ENCODE results near the gene AAK1.

AAK1 gene

DNA sequence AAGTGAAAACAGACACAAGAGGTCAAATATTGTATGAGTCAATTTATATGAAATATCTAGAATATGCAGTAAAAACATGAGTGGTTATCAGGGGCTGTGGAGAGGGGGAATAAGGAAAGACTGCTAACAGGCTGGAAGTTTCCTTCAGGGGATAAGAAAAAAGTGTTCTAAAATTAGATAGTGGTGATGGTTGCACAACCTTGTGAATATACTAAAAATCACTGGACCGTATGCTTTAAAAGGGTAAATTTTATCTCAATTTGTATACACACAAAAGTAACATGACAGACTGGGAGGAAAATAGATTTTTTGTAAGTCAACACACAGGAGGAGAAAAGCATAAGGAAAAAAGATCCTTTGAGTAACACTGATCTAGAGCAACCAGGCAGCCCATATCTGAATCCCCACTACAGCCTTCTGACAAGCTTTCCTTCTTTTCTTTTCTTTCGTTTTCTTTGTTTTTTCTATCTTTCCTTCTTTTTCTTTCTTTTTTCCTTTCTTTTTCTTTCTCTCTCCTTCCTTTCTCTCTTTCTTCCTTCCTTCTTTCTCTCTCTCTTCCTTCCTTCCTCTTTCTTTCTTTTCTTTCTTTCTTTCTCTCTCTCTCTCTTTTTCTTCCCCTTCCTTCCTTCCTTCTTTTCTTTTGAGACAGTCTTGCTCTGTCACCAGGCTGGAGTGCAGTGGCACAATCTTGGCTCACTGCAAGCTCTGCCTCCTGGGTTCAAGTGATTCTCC is 95.4 kb downstream of the AAK1 start:
- H3K4me3 ChIP-seq (ENCODE audit: low read depth, low read length), result no peak overlapping the region
- TF ChIP-seq MYC (IDR thresholded peaks at IDR 0.05; ENCODE audit: low read depth, low read length) (no peak), POLR2A (IDR thresholded peaks at IDR 0.05; ENCODE audit: extremely low read depth, insufficient read length) (no peak)
- TF ChIP-seq, protein P1, sequence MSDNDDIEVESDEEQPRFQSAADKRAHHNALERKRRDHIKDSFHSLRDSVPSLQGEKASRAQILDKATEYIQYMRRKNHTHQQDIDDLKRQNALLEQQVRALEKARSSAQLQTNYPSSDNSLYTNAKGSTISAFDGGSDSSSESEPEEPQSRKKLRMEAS (IDR thresholded peaks at IDR 0.05; ENCODE audit: low read depth, low read length), result no peak
- TF ChIP-seq, protein P2, sequence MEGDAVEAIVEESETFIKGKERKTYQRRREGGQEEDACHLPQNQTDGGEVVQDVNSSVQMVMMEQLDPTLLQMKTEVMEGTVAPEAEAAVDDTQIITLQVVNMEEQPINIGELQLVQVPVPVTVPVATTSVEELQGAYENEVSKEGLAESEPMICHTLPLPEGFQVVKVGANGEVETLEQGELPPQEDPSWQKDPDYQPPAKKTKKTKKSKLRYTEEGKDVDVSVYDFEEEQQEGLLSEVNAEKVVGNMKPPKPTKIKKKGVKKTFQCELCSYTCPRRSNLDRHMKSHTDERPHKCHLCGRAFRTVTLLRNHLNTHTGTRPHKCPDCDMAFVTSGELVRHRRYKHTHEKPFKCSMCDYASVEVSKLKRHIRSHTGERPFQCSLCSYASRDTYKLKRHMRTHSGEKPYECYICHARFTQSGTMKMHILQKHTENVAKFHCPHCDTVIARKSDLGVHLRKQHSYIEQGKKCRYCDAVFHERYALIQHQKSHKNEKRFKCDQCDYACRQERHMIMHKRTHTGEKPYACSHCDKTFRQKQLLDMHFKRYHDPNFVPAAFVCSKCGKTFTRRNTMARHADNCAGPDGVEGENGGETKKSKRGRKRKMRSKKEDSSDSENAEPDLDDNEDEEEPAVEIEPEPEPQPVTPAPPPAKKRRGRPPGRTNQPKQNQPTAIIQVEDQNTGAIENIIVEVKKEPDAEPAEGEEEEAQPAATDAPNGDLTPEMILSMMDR (IDR thresholded peaks at IDR 0.05; ENCODE audit: low read depth, low read length), result no peak
- no peak for DNase-seq (ENCODE audit: low read depth)

DNA sequence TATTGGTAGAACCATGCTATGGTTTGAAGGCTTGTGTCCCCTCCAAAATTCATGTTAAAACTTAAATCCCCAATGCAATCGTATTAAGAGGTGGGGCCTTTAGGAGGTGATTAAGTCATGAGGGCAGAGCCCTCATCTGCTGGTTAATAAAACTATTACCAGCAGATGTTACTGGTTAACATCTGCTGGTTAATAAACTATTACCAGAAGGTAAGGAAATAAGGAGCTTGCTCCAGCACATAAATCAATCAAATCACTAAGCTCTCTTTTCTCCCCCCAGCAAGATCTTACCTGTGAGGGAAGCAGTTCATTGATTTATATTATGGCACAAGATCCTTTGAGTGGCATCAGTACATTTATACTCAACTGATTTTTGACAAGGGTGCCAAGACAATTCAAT is 96.9 kb downstream of the AAK1 start:
- no peak overlapping the region for H3K4me3 ChIP-seq (ENCODE audit: low read depth, low read length)
- TF ChIP-seq, protein P1 (IDR thresholded peaks at IDR 0.05; ENCODE audit: low read depth, low read length), result no peak
- TF ChIP-seq, protein P2 (IDR thresholded peaks at IDR 0.05; ENCODE audit: low read depth, low read length), result no peak
- TF ChIP-seq POLR2A (IDR thresholded peaks at IDR 0.05; ENCODE audit: extremely low read depth, insufficient read length) (no peak), MYC (IDR thresholded peaks at IDR 0.05; ENCODE audit: low read depth, low read length) (no peak)
- no peak for DNase-seq (ENCODE audit: low read depth)

DNA sequence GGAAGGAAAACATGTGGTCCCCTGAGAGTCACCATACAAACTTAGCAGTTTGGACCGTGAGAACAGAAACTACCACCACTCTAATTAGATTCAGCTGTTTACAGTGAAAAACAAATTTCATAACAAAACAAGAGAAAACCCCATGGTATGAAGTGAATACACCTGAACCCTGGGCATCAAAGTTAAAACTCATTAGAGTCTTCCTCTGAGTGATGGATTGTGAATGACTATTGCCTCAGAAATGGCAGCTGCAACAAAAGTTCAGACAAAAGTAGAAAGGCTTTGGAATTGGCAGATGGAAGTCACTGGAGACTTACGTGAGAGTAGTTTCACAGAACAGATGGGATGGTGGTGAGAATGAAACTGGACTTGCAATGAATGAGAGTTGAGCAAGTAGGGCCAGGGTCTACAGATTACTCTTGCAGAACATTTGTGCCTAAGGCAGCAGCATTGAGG is 98.0 kb downstream of the AAK1 start:
- no peak for DNase-seq (ENCODE audit: low read depth)
- TF ChIP-seq POLR2A (IDR thresholded peaks at IDR 0.05; ENCODE audit: extremely low read depth, insufficient read length), result no peak
- TF ChIP-seq, protein P1 (IDR thresholded peaks at IDR 0.05; ENCODE audit: low read depth, low read length), result no peak
- TF ChIP-seq MYC (IDR thresholded peaks at IDR 0.05; ENCODE audit: low read depth, low read length), result no peak
- TF ChIP-seq, protein P2 (IDR thresholded peaks at IDR 0.05; ENCODE audit: low read depth, low read length), result no peak
- no peak overlapping the region for H3K4me3 ChIP-seq (ENCODE audit: low read depth, low read length)

DNA sequence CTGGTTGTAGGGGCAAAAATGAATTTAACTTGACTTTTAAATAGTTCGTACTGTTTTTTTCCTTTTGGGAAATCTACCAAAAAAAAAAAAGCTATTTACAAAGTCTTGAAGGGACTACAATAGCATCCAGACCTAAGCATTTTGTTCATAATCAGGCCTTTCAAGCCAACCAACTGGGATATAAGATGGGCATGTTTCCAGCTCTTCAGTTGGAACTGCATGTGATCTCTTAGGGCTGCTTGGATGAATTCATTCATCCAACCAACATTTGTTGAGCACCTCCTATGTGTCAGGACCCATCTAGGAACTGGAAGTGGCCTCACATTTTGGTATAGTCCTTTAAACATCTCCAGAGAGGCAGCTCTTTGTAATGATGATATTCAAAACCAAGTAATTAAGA is 98.6 kb downstream of the AAK1 start:
- TF ChIP-seq MYC (IDR thresholded peaks at IDR 0.05; ENCODE audit: low read depth, low read length) (no peak), POLR2A (IDR thresholded peaks at IDR 0.05; ENCODE audit: extremely low read depth, insufficient read length) (no peak)
- TF ChIP-seq, protein P1 (IDR thresholded peaks at IDR 0.05; ENCODE audit: low read depth, low read length), result no peak
- TF ChIP-seq, protein P2 (IDR thresholded peaks at IDR 0.05; ENCODE audit: low read depth, low read length), result no peak
- DNase-seq (ENCODE audit: low read depth), result no peak
- no peak overlapping the region for H3K4me3 ChIP-seq (ENCODE audit: low read depth, low read length)

DNA sequence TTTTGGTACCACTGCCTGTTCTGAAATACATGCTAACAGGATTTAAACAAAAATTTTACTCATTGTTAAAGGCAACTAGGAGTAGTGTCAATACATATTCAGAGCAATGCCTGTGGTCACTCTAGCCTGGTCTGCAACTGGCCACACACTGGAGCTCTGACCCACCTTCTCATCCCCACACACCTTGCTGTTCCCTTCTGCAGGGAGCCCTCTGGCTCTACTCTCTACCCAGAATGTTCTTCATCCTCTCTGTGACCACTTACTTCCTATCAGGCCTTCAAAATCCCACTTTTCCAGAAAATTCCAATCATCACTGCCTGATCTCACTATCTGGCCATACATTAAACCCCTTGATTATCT is 104.0 kb downstream of the AAK1 start:
- TF ChIP-seq, protein P2 (IDR thresholded peaks at IDR 0.05; ENCODE audit: low read depth, low read length), result no peak
- TF ChIP-seq MYC (IDR thresholded peaks at IDR 0.05; ENCODE audit: low read depth, low read length) (no peak), POLR2A (IDR thresholded peaks at IDR 0.05; ENCODE audit: extremely low read depth, insufficient read length) (no peak)
- DNase-seq (ENCODE audit: low read depth), result no peak
- H3K4me3 ChIP-seq (ENCODE audit: low read depth, low read length), result no peak overlapping the region

All from NB4 (cell line).